ENCODE results near the gene STAT5B. TPM values are rescaled to one million over a fixed set of nuclear protein-coding genes. Genes with fewer than 3 reads are reported as not detected.
"Not testable (repeated sequence)": the region's sequence is repeated elsewhere in the genome, so short reads cannot be mapped to it uniquely, and the experiment has no call there.

Gene STAT5B
- total RNA-seq, 1 donor from 2014 or later = 26.3 TPM

DNA sequence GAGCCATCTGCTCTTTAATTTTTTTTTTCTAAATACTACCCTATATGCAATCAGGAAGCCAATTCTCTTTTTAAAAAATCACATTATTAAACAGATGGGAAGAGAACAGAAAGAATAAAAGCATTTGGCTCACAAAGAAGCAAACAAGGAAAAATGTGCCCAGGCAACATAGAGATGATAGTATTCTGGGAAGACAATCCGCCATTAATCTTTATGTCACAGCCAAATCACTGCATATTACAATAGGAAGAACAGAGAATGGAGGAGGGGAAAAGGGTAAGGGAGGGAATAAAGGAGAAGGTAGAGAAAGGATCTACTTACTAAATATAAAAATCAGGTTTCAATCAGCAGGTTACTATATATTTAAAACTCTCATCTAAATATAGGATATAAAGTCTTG, 34.3 kb downstream of the STAT5B start:
- DNase-seq (ENCODE audit: low spot score) (no peak), ATAC-seq (no peak)

DNA sequence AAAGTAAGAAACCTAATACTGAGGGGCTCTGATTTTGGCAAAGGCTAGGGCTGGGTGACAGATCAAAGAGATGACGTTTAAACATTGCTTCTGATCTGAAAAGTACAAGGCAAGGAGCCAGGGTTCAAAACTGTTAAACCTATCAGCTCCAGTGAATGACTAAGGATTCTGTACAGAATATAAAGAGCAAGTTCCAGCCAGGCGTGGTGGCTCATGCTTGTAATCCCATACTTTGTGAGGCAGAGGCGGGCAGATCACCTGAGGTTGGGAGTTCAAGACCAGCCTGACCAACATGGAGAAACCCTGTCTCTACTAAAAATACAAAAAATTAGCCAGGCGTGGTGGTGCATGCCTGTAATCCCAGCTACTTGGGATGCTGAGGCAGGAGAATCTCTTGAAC, 35.3 kb downstream of the STAT5B start:
- ATAC-seq = peak; percentile 39
- DNase-seq (ENCODE audit: low spot score) = not testable (repeated sequence)

DNA sequence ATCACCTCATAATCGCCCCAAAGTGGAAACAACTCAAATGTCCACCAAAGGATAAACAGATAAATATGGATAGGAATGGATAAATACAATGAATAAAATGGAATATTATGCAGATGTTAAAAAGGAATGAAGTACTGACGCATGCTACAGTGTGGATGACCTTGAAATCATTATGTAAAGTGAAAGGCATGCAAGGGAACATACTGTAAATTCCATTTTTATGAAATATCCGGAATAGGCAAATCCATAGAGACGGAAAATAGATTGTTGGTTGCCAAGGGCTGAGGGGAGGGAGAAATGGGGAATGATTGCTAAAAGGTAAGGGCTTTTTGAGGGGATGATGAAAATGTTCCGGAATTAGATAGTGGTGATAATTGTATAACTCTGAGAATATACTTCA, 36.0 kb downstream of the STAT5B start:
- no peak for DNase-seq (ENCODE audit: low spot score)
- ATAC-seq = no peak

DNA sequence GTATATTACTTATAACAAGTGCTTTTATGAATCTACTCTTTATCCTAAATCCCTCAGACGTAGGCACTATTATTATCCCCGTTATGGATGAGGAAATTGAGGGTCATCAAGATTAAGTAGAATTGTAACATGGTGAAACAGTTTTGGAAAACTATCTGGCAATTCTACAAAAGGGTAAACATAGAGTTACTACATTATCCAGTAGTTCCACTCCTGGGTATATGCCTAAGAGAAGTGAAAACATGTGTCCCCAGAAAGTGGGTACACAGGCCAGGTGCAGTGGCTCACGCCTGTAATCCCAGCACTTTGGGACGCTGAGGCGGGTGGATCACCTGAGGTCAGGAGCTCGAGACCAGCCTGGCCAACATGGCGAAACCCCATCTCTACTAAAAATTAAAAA, 36.6 kb downstream of the STAT5B start:
- not testable (repeated sequence) for DNase-seq (ENCODE audit: low spot score)
- peak; percentile 85 for ATAC-seq

DNA sequence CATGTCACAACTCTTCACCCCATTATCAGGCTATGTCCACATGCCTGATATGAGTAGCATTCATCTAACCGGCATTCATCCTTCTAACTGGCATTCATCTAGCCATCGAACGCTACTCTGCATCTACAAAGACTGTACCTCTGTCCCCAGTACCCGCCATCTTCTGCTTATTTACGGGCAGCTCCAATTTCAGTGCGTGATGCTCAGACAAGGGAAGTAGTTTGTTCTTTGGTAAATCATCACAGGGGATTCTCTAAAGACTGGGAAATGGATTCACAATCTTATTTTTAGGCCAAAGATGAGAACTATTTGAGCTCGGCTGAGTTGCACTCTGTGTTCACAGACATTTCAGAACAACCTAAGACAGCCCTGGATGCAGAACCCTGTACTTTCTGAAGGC, 39.4 kb downstream of the STAT5B start:
- ATAC-seq = no peak

DNA sequence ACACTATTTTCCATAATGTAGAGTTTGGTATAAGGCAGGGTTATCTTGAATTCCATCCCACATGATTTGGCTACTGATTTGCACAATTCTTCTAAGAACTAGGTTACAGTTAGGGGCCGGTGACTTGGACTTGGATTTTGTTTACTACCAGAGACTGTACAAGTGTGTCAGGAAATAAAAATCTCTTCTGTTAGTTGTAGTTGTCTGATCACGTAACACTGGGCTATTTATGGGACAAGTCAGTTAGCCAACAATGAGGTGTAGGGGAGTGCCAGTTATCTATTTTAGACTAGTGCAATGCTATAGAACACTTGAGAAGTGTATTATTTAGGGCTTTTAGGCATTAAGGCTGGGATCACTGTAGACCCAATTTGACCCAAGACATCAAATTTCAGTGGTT, 42.2 kb downstream of the STAT5B start:
- ATAC-seq (no peak), DNase-seq (ENCODE audit: low spot score) (no peak)

More for the DNA sequence above, 39.4 kb downstream of the STAT5B start:
- no peak for DNase-seq (ENCODE audit: low spot score)

DNA sequence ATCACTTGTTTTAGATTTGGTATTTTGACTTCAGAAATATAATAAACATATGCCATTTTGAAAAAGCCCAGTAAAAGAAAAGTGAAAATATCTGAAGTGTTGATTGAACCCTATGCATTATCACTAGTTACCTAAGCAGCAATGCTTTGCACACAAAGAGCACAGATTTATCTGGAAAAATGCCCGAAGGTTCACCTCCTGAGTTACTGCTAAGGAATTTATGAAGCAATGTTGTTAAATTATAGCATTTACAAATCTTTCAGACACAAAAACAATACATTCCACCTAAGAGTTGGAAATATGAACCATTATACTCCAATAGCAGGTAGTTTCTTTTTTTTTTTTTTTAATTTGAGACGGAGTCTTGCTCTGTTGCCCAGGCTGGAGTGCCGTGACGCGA, 43.0 kb downstream of the STAT5B start:
- DNase-seq (ENCODE audit: low spot score) (no peak), ATAC-seq (no peak)

DNA sequence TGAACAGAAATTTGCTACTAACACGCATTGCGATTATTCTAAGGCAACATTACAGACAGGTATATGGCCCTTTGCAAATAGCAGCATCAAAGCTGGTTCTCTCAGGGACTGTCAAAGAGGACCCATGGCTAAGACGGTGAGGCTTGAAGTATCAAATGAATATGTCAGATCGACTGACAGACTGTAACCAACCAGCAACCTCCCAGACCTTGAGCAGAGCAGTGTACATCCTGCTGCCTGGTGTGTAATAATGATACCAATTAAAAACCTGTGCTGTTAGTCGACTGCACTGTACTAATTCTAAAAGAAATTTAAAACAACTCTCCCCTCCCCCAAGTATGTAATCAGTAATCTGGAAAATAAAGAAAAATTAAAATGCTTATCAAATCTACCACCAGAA, 46.0 kb downstream of the STAT5B start:
- no peak for ATAC-seq
- no peak for DNase-seq (ENCODE audit: low spot score)

DNA sequence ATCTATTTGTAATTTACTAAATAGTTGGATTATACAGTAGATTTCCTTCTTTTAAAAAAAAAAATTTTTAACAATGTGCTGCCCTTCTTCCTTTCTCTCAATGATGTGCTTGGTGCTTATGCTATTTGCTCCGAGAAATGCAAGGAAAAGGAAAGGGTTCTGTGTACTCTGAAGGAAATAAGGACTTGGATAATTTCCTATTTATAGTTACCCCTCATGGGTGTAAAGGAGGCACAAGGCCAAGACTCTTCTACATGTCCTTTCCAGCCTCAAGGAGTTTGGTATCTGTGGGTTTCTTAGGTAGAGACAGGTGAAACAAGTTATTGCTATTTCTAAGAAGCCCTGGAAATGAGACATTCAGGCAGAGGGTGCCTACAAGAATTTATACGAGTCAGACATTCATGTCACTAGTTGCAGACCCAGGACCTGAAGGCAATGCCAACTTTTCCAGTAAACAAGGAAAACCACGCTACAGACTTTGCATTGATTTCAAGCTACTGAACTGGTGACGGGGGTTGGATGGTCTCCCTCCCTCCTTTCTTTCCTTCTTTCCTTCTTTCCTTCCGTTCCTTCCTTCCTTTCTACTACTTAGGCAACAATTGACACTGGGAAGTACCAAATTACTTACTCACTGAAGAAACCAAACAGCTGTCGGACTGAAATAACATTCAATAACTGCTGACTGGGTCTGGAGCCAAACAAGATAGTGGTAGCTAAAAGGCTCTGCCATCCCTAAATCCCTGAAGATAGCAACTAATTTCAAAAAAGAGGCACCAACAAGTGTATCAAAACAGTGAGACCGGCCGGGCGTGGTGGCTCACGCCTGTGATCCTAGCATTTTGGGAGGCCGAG, 48.1 kb downstream of the STAT5B start:
- DNase-seq (ENCODE audit: low spot score) = no peak

DNA sequence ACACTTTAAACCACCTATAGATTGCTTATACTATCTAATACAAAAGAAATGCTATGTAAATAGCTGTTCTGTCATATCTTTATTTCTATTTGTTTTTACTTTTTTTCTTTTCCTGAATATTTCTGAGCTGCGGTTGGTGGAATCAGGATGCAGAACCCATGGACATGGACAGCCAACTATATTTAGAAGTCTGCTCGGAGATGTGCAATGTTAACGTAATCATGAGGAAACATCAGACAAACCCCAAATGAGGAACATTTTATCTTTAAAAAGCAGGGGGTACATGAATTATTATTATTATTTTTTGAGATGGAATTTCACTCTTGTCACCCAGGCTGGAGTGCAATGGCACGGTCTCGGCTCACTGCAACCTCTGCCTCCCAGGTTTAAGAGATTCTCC, 50.5 kb downstream of the STAT5B start:
- no peak for ATAC-seq
- DNase-seq (ENCODE audit: low spot score) = no peak

More for the DNA sequence above, 48.1 kb downstream of the STAT5B start:
- no peak for ATAC-seq

DNA sequence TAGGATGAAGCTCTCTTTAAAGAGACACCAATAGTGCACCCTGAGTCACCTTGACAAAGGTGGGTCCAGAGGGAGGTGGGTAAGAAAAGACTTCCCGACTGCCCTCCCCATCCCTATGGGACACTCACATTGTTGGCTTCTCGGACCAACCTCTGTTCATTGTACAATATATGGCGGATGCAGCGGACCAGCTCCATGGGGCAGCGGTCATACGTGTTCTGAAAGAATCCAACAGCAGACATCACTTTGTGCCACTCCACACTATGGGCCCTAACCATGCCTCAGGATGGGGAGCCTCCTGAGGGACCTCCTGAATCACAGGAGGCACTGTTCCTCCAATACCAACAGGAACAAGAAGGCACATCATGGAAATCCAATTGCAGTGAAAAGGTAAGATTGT, 51.5 kb downstream of the STAT5B start:
- ATAC-seq = no peak

DNA sequence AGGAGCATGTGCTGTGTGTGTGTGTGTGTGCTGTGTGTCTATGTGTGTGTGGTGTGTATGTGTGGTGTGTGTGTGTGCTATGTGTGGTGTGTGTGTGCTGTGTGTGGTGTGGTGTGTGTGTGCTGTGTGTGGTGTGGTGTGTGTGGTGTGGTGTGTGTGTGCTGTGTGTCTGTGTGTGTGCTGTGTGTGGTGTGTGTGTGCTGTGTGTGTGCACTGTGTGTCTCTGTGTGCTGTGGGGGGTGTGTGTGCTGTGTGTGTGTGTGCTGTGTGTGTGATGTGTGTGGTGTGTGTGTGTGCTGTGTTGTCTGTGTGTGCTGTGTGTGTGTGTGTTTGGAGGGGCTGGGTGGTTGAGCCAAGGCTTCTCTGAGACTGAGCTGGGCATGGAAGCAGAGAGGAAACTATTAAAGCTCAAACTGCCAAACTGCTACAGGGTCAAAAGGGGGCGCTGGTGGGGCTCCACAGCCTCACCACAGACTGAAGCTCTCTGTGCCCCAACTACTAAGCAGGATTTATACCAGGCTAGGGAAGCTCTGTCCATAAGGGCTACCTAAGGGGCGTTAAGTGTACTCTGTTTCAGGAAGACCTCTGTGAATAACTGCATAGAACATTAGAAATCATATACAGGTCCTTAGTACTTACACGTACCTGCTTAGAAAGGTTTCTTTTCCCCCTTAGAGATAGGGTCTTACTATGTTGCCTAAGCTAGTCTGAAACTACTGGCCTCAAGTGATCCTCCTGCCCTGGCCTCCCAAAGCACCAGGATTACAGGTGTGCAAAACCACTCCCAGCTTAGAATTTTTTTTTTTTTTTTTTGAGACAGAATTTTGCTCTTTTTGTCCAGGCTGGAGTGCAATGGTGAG, 54.1 kb downstream of the STAT5B start:
- ATAC-seq = peak; percentile 92

More for the DNA sequence above, 51.5 kb downstream of the STAT5B start:
- DNase-seq (ENCODE audit: low spot score) = no peak

DNA sequence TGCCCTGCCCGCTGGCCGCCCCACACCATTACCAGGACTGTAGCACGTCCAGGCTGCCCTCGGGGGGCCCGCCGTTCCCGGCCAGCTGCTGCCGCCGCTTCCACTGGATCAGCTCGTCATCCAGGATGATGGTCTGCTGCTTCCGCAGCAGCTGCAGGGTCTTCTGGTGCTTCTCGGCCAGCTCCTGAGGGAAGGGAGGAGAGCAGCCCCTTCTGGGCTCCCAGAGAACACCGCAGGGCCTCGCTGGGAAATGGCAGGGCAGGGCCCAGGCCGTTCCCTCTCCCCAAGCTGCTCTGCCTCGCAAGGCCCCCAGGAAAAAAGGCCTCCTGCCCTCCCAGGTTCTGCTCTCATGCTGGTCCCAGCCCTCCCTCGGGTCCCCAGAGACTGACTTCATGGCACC, 56.9 kb downstream of the STAT5B start:
- not testable (repeated sequence) for DNase-seq (ENCODE audit: low spot score); ATAC-seq

More for the DNA sequence above, 54.1 kb downstream of the STAT5B start:
- no peak for DNase-seq (ENCODE audit: low spot score)

DNA sequence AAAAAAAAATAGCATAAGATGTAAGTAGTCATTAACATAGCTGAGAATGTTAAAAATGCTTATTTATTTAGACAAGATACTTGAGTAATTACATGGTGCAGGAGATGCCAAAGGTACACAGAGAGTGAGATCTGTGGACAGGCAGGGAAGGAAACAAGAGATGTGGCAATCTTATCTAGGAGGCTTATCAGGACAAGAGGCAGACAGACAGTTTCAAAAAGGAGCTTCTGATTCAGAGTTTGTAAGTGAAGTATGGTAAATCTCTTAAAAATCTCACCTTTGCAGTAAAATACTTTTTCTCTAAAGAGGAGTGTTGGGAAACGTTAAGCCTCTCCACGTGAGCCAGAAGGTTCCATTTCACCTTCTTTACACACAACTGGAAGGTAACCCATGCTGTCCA, 62.0 kb downstream of the STAT5B start:
- peak; percentile 27 for ATAC-seq
- no peak for DNase-seq (ENCODE audit: low spot score)

DNA sequence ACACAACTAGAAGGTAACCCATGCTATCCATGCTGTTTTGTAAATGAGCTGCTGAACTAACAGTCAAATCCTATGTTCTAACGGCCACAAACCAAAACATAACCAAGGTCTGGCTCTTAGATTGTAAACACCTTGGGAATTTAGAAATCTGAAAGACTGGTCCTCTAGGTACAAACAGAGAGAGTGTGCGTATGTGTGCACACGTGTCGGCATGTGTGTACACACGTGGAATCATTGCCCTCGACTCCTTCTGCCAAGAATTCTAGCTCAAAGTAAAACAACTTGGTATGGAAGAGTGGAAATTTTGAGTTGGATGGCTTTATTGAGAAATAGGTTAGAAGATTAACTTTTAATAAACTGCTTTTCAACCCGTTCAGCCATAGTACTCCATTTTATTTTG, 63.8 kb downstream of the STAT5B start:
- ATAC-seq (peak; percentile 65), DNase-seq (ENCODE audit: low spot score) (no peak)

DNA sequence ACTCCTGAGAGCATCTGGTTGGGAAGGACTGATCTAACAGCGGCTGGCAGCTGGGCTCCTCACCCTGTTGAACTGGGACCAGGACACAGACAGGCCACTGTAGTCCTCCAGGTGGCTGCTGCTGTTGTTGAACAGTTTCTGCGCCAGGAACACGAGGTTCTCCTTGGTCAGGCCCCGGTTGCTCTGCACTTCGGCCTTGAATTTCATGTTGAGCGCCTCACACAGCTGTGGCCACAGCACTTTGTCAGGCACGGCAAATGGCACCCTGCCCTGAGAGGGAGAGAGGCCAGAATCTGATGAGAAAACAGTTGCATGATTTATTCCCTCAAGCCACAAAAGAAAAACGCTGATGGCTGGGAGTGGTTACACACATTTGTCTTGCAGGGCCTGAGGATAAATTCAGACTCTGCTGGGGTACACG, 64.3 kb downstream of the STAT5B start:
- ATAC-seq = peak; percentile 87
- DNase-seq (ENCODE audit: low spot score) = peak; percentile 82

DNA sequence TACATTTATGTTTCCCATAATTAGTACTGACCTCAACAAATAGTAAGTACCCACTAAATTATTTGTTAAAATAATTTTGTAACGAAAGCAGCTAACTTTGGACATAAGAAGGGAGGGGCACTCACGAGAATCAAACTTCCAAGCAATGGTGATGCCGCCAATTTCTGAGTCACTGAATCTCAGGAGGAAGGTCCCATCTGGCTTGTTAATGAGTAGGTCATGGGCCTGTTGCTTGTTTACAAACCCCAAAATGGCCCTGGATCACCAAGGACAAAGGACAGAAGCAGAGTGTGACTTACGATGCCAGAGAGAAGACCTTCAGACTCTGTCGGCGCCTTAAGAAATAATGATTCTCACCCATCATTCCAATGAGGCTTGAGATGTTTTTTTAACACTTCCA, 66.1 kb downstream of the STAT5B start:
- DNase-seq (ENCODE audit: low spot score) = no peak
- no peak for ATAC-seq

DNA sequence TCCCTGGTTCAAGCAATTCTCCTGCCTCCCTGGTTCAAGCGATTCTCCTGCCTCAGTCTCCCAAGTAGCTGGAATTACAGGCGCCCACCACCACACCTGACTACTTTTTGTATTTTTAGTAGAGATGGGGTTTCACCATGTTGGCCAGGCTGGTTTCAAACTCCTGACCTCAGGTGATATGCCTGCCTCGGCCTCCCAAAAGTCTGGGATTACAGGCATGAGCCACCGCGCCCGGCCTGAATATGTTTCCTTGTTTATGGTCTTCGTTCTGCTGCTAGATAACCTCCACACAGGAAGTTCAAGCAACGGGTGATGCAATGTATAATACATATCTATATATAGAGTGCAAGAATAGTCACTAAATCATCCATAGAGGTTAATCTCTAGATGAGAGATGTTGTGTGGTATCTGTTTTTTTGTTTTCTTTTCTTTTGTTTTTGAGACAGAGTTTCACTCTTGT, 70.0 kb downstream of the STAT5B start:
- DNase-seq (ENCODE audit: low spot score); ATAC-seq: not testable (repeated sequence)

DNA sequence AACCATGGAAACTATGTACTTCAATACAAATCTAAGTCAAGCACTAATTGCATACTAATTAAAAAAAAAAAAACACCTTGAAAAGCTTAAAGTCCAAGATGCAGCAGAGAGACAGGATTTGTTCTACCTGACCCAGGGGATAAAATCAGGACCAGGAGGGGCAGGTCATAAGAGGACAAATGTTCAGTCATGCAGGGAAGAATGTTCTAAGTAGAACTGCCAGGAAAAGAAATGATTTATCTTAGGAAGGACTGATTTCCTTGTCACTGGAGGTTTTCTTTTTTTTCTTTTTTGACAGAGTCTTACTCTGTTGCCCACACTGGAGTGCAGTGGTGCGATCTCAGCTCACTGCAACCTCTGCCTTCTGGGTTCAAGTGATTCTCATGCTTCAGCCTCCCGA, 72.8 kb downstream of the STAT5B start:
- no peak for ATAC-seq
- no peak for DNase-seq (ENCODE audit: low spot score)

DNA sequence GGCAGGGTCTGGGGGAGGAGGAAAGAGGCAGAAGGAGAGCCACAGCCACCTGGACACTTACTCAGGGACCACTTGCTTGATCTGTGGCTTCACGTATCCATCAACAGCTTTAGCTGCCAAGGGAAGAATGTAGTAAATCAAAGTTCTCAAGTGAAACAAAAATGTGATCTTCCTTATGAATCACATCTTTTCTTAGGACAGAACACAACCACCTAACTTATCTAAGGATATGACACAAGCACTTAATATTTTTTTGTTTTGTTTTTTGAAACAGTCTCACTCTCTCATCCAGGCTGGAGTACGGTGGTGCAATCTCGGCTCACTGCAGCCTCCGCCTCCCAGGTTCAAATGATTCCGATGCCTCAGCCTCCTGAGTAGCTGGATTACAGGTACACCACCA, 73.5 kb downstream of the STAT5B start:
- DNase-seq (ENCODE audit: low spot score) (no peak), ATAC-seq (no peak)

DNA sequence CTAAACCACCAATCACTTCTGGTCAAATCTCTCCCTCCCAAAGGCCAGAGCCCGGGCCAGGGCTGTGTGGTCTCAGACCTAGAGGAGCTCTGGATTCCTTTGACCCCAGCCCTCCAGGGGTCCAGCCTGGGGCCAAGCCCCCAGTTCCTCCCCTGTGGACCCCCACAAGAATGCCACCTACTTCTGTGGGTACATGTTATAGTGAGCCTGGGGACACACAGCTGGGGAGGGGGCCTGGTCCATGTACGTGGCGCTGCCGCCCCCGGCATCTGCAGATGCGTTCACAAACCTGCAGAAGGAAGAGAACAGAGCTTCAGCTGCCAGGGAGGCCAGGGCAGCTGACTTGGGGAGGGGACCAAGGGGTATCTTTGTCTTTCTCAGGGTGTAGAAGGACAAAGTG, 74.0 kb downstream of the STAT5B start:
- DNase-seq (ENCODE audit: low spot score) = no peak

DNA sequence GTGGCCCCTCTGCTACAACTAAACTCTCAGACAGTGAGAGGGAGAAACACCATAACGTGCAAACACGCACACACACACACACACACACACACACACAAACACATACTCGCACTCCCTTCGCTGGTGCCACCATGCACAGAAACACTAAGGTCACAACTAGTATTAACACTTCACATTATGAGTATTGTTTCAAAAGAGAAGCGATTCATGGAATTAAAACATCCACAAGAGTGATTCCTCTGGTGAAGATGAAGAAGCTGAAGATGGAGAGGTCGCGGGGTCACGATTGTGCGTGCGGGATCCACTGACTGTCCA, 74.8 kb downstream of the STAT5B start:
- ATAC-seq = peak; percentile 59

More for the DNA sequence above, 74.0 kb downstream of the STAT5B start:
- ATAC-seq = no peak

More for the DNA sequence above, 74.8 kb downstream of the STAT5B start:
- no peak for DNase-seq (ENCODE audit: low spot score)
